Mesothelial cell of epicardium (in vitro differentiated cells): Measurements from ENCODE around the gene EML4. TPM values are rescaled to one million over a fixed set of nuclear protein-coding genes. Genes with fewer than 3 reads are reported as not detected.
"Not testable (repeated sequence)": the region's sequence is repeated elsewhere in the genome, so short reads cannot be mapped to it uniquely, and the experiment has no call there.

Source experiments
- DNase-seq, 2 experiments: peaks; one replicate each; pipeline ENCODE4 v3.0.0; 2021; ENCODE audit warnings: low spot score in 2 of 2; ENCODE audit not compliant: unreplicated experiment in 2 of 2
- H3K27ac Mint-ChIP-seq: 2 replicates; pipeline ENCODE4 v1.8.0; 2021; ENCODE audit warnings: mixed read lengths
- H3K27me3 Mint-ChIP-seq: 2 replicates; pipeline ENCODE4 v1.8.0; 2021; ENCODE audit warnings: low read depth, mixed read lengths
- H3K36me3 Mint-ChIP-seq: 2 replicates; pipeline ENCODE4 v1.8.0; 2021; ENCODE audit warnings: mixed read lengths
- H3K4me1 Mint-ChIP-seq: 2 replicates; pipeline ENCODE4 v1.8.0; 2021; ENCODE audit warnings: mixed read lengths
- H3K4me3 Mint-ChIP-seq: 2 replicates; pipeline ENCODE4 v1.8.0; 2021; ENCODE audit warnings: mild to moderate bottlenecking, moderate library complexity, mixed read lengths
- H3K9me3 Mint-ChIP-seq: 2 replicates; pipeline ENCODE4 v1.8.0; 2021; ENCODE audit warnings: mixed read lengths
- total RNA-seq: library from RNA; stranded (reverse); gene quantifications from 3 replicates; pipeline ENCODE4 v1.2.1, GENCODE V29; 2021
- TF ChIP-seq, protein P1 (sequence below): fragments of 200-600 bp; sonication (generic); IDR thresholded peaks from one replicate; pipeline ENCODE4 v1.5.0; 2021; ENCODE audit warnings: antibody characterized with exemption; ENCODE audit not compliant: unreplicated experiment

Gene EML4
- total RNA-seq, 1 donor from 2014 or later = 95.6 TPM

DNA sequence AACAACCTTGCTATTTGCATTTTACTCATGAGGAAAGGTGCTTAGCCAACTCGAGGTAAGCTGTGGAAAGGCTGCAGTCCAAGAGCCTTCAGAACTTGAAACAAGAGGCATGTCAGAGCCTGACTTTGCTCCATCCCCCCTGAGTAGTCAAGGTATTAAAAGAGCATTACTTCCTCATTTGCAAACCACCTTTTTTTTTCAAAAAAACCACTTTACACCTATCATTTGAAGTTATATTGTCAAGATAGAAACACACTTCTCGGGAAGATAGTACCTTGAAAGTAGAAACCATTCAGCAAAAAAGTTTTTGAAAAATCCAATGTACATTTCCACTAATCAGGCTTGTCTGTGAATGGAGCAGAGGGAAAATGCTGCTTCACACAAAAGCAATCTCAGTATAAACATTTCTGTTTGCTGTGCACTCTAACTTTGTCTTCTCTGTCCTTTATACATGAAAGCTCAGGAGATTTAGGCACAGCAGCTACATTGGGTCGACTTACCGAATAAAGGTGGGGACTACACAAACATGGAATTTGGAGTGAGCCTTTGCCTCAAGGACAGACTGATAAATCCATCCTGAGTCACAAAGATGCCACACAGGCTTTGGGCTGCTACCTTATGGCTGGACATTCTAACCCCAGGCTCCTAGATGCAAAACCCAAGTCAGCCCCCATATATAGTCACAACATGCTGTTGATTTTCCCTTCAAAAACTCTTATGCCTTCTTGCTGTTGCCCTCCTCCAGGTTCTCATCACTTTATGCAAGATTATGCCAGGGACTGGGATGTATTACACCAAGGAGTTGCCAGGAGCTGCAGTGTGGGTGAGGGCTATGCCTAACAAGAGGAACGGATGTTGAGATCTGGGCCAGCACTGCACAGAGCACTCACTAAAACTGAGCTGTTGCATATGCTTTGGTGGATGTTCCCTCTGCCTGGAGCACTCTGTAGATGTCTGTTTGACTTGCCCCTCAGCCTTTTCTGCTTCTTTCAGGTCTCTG lies 41.4 kb upstream of the EML4 start:
- Mint-ChIP-seq H3K9me3 (no peaks in the 10 kb centered on the region), H3K4me1 (peaks cover 72% of the 10 kb centered on the region), H3K36me3 (no peaks in the 10 kb centered on the region), H3K27ac (no peak overlapping the region), H3K27me3 (no peaks in the 10 kb centered on the region), H3K4me3 (no peak overlapping the region)
- TF ChIP-seq, protein P1, sequence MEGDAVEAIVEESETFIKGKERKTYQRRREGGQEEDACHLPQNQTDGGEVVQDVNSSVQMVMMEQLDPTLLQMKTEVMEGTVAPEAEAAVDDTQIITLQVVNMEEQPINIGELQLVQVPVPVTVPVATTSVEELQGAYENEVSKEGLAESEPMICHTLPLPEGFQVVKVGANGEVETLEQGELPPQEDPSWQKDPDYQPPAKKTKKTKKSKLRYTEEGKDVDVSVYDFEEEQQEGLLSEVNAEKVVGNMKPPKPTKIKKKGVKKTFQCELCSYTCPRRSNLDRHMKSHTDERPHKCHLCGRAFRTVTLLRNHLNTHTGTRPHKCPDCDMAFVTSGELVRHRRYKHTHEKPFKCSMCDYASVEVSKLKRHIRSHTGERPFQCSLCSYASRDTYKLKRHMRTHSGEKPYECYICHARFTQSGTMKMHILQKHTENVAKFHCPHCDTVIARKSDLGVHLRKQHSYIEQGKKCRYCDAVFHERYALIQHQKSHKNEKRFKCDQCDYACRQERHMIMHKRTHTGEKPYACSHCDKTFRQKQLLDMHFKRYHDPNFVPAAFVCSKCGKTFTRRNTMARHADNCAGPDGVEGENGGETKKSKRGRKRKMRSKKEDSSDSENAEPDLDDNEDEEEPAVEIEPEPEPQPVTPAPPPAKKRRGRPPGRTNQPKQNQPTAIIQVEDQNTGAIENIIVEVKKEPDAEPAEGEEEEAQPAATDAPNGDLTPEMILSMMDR = no peak
- DNase-seq = no peak

DNA sequence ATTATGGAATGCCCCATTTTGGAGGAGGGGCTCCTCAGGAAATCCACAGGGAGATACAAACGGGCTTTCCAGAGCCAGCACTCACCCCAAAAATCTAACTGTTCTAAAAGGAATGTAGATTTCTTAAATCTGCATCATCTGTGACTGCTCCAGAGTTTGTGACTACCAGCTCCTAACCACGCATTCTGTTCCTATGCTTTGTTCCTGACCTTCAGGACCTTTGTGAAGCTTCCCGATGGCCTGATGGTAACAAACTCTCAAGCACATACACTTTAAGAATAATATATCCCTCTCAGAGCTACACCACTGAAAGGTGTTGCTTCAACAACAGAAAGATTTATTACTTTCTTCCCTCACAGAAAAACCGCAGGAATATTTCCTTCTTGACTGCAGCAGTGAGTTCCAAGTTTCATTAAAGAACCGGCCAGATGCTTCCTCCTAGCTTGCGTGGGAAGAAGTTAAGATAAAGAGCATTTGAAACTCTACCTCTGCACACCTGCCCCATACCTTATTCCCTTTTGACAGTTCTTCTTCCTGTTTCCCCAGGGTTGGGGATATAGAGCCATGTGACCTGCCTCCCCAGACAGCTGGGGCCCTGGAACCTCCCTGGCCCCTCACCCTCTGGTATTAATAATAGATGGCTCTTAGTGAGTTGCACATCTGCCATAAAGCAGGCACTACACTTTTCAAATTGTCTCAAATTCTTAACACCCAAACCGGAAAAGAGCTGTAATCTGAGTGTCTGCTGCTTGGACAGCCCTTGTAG lies 40.2 kb upstream of the EML4 start:
- Mint-ChIP-seq H3K27me3 (no peaks in the 10 kb centered on the region), H3K4me3 (no peak overlapping the region), H3K9me3 (no peaks in the 10 kb centered on the region), H3K36me3 (no peaks in the 10 kb centered on the region), H3K27ac (peak overlapping the region; percentile 65), H3K4me1 (peaks cover 77% of the 10 kb centered on the region)
- TF ChIP-seq, protein P1 = no peak
- DNase-seq = no peak

DNA sequence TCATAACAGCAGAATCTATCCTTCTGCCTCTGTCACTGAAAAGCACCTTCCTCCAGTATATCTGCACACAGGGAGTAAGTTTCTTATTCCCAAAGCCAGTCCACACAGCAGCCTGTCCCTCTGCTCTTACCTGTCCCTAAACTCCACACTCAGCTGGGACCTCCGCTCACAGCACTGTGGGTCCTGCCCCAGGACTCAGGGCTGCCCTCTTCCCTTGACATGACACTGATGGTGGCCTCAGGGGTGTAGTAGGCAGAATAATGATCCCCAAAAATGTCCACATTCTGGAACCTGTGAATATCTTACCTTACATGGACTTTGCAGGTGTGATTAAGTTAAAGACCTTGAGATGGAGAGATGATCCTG lies 39.7 kb upstream of the EML4 start:
- DNase-seq = no peak
- H3K4me3 Mint-ChIP-seq = no peak overlapping the region
- H3K27me3 Mint-ChIP-seq = no peaks in the 10 kb centered on the region
- H3K27ac Mint-ChIP-seq = peak overlapping the region; percentile 28
- TF ChIP-seq, protein P1 = no peak
- H3K36me3 Mint-ChIP-seq = no peaks in the 10 kb centered on the region
- peaks cover 71% of the 10 kb centered on the region for H3K4me1 Mint-ChIP-seq
- H3K9me3 Mint-ChIP-seq = no peaks in the 10 kb centered on the region

DNA sequence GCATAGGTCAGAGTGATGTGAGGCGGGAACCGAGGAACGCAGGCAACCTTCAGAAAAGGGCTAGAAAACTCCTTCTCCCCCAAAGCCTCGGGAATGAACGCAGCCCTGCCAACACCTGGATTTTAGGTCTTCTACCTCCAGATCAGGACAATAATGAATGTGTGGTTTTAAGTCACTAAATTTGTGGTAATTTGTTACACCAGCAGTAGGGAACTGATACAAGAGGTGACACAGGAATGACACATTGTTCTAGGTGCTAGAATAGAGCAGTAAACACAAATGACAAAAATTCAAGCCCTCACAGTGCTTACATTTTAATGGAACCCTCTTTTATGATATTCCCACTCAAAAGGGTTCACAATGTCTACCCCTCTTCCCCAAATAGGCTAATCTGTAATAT lies 39.2 kb upstream of the EML4 start:
- Mint-ChIP-seq H3K4me3 (no peak overlapping the region), H3K36me3 (no peaks in the 10 kb centered on the region), H3K9me3 (no peaks in the 10 kb centered on the region), H3K27me3 (peaks cover under 1% of the 10 kb centered on the region), H3K27ac (no peak overlapping the region), H3K4me1 (peaks cover 71% of the 10 kb centered on the region)
- TF ChIP-seq, protein P1 = no peak
- no peak for DNase-seq

DNA sequence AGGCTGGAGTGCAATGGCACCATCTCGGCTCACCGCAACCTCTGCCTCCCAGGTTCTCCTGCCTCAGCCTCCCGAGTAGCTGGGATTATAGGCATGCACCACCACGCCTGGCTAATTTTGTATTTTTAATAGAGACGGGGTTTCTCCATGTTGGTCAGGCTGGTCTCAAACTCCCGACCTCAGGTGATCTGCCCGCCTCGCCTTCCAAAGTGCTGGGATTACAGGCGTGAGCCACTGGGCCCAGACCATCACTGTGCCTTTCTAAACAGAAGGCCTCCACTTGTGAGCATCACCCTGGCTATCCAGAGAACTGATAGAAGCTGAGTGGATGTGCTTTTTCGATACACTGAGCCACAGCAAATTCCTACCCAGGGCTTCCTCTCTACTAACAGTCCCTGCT lies 38.3 kb upstream of the EML4 start:
- not testable (repeated sequence) for DNase-seq, H3K9me3 Mint-ChIP-seq, H3K4me3 Mint-ChIP-seq, H3K36me3 Mint-ChIP-seq, H3K27ac Mint-ChIP-seq, H3K27me3 Mint-ChIP-seq
- peaks cover 69% of the 10 kb centered on the region for H3K4me1 Mint-ChIP-seq
